ENCODE measurements around the gene NEFH. TPM values are rescaled to one million over a fixed set of nuclear protein-coding genes. Genes with fewer than 3 reads are reported as not detected.

NEFH gene
- total and polyA plus RNA-seq, 4 donors = 0.22 to 0.71 (median 0.56) TPM

DNA sequence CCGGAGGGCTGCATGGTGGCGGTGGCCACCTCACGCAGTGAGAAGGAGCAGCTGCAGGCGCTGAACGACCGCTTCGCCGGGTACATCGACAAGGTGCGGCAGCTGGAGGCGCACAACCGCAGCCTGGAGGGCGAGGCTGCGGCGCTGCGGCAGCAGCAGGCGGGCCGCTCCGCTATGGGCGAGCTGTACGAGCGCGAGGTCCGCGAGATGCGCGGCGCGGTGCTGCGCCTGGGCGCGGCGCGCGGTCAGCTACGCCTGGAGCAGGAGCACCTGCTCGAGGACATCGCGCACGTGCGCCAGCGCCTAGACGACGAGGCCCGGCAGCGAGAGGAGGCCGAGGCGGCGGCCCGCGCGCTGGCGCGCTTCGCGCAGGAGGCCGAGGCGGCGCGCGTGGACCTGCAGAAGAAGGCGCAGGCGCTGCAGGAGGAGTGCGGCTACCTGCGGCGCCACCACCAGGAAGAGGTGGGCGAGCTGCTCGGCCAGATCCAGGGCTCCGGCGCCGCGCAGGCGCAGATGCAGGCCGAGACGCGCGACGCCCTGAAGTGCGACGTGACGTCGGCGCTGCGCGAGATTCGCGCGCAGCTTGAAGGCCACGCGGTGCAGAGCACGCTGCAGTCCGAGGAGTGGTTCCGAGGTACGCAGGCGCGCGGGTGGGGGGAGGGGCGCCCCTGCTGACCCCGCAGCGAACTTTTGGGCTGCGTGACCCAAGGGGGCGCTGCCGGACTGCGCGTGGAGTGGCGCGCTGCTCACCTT is 670 bp downstream of the NEFH start:
- DNase-seq (peak; percentile 66 to 83 (median 76)), ATAC-seq (ENCODE audit: insufficient read depth, low FRiP score) (no peak)
- TF ChIP-seq, protein P1, sequence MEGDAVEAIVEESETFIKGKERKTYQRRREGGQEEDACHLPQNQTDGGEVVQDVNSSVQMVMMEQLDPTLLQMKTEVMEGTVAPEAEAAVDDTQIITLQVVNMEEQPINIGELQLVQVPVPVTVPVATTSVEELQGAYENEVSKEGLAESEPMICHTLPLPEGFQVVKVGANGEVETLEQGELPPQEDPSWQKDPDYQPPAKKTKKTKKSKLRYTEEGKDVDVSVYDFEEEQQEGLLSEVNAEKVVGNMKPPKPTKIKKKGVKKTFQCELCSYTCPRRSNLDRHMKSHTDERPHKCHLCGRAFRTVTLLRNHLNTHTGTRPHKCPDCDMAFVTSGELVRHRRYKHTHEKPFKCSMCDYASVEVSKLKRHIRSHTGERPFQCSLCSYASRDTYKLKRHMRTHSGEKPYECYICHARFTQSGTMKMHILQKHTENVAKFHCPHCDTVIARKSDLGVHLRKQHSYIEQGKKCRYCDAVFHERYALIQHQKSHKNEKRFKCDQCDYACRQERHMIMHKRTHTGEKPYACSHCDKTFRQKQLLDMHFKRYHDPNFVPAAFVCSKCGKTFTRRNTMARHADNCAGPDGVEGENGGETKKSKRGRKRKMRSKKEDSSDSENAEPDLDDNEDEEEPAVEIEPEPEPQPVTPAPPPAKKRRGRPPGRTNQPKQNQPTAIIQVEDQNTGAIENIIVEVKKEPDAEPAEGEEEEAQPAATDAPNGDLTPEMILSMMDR (IDR thresholded peaks at IDR 0.05; ENCODE audit: control extremely low read depth, extremely low read depth) = no peak
- no peaks in the 10 kb centered on the region for H3K36me3 ChIP-seq (ENCODE audit: control insufficient read depth in 4 of 4, insufficient read depth in 4 of 4, low read length in 4 of 4)
- peaks cover 0 to 16% (median 0%) of the 10 kb centered on the region in 4 donors for H3K9me3 ChIP-seq (ENCODE audit: control insufficient read depth in 4 of 4, insufficient read depth in 3 of 4, low read length in 3 of 4)
- peaks cover 3 to 19% (median 17%) of the 10 kb centered on the region in 3 donors for H3K27me3 ChIP-seq (ENCODE audit: control insufficient read depth in 3 of 3, insufficient read depth in 3 of 3, low read length in 2 of 3)
- H3K4me3 ChIP-seq = no peak overlapping the region
- WGBS, 2 donors = 13% methylated on average over 82 to 107 of the region's 107 CpGs
- H3K4me1 ChIP-seq (ENCODE audit: control insufficient read depth in 5 of 5, insufficient read depth in 5 of 5, low read length in 5 of 5) = peaks cover 0 to 25% (median 0%) of the 10 kb centered on the region in 5 donors
- H3K27ac ChIP-seq (ENCODE audit: low read depth in 1 of 2, low read length in 1 of 2) = no peak overlapping the region
- H3K9ac ChIP-seq (ENCODE audit: insufficient read depth in 1 of 2, low read length in 2 of 2) = no peak overlapping the region

DNA sequence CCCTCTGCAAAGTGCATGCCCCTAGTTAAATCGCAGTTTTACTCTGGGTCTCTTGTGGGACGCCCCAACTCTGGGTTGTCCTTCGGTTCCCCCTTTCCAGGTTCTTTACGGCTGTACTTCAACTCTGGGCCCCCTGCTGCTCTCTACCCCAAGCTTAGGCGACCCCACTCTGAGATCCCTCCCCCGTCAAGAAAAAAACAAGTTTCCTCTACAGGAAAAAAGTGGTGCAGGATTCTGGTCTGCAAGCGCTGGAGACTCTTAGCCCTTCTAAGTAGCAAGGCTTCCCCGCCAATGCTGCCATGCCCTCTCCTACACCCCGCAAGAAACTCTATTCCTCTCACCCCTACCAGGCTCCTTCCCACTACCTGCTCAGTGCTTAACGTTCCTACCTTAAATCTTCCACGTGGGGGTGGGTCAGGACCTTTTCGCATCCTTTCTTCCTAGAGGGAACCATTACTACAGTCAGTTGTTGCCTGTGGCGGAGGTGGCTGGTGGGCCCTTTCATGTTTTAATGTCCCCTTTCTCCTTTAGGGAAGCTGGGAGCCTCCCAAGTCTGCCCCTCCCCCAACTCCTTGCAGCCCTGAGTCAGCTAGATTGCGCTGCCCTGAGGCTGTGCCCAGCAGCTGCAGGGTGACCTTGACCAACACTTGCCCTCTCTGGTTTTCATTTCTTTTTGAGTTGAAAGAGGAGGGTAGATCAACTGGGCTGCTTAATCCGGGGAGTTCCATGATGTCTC is 1.4 kb downstream of the NEFH start:
- Histone ChIP-seq H3K36me3 (ENCODE audit: control insufficient read depth in 4 of 4, insufficient read depth in 4 of 4, low read length in 4 of 4) (no peaks in the 10 kb centered on the region), H3K27ac (ENCODE audit: low read depth in 1 of 2, low read length in 1 of 2) (no peak overlapping the region), H3K4me1 (ENCODE audit: control insufficient read depth in 5 of 5, insufficient read depth in 5 of 5, low read length in 5 of 5) (peaks cover 0 to 25% (median 0%) of the 10 kb centered on the region in 5 donors), H3K4me3 (no peak overlapping the region), H3K9ac (ENCODE audit: insufficient read depth in 1 of 2, low read length in 2 of 2) (no peak overlapping the region), H3K9me3 (ENCODE audit: control insufficient read depth in 4 of 4, insufficient read depth in 3 of 4, low read length in 3 of 4) (peaks cover 0 to 16% (median 0%) of the 10 kb centered on the region in 4 donors), H3K27me3 (ENCODE audit: control insufficient read depth in 3 of 3, insufficient read depth in 3 of 3, low read length in 2 of 3) (peaks cover 3 to 19% (median 17%) of the 10 kb centered on the region in 3 donors)
- peak in 2 of 3 donors; percentile 23 to 44 for DNase-seq
- 11 to 14% methylated on average over 15 of the region's 15 CpGs for WGBS, 2 donors
- TF ChIP-seq, protein P1 (IDR thresholded peaks at IDR 0.05; ENCODE audit: control extremely low read depth, extremely low read depth) = no peak
- no peak for ATAC-seq (ENCODE audit: insufficient read depth, low FRiP score)

DNA sequence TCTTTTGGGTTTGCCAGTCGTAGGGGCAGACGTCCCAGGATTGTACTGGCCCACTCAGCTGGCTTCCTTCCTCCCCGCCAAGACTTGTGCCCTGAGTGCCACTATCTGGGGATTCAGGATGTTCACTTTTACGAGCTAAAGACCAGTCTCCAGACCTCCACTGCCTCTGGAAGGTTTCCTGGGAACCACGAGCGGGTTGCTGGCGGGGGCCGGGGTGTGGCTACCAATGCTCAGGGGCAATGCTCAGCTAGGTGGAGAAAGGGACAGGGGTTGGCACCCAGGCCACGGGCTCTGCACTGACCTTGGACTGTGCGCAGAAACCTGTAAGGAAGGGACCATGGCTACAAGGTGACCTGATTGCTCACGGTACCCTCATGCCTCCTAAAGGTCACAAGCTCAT is 2.2 kb downstream of the NEFH start:
- Histone ChIP-seq H3K27me3 (ENCODE audit: control insufficient read depth in 3 of 3, insufficient read depth in 3 of 3, low read length in 2 of 3) (peaks cover 3 to 19% (median 17%) of the 10 kb centered on the region in 3 donors), H3K9ac (ENCODE audit: insufficient read depth in 1 of 2, low read length in 2 of 2) (no peak overlapping the region)

More for the DNA sequence above, 2.2 kb downstream of the NEFH start:
- no peak for DNase-seq
- WGBS, 2 donors = 56 to 72% methylated on average over 11 of the region's 11 CpGs
- Histone ChIP-seq H3K36me3 (ENCODE audit: control insufficient read depth in 4 of 4, insufficient read depth in 4 of 4, low read length in 4 of 4) (no peaks in the 10 kb centered on the region), H3K27ac (ENCODE audit: low read depth in 1 of 2, low read length in 1 of 2) (no peak overlapping the region), H3K9me3 (ENCODE audit: control insufficient read depth in 4 of 4, insufficient read depth in 3 of 4, low read length in 3 of 4) (peaks cover 0 to 16% (median 0%) of the 10 kb centered on the region in 4 donors), H3K4me3 (no peak overlapping the region), H3K4me1 (ENCODE audit: control insufficient read depth in 5 of 5, insufficient read depth in 5 of 5, low read length in 5 of 5) (peaks cover 0 to 25% (median 0%) of the 10 kb centered on the region in 5 donors)
- no peak for ATAC-seq (ENCODE audit: insufficient read depth, low FRiP score)
- TF ChIP-seq, protein P1 (IDR thresholded peaks at IDR 0.05; ENCODE audit: control extremely low read depth, extremely low read depth) = no peak
